ENCODE results near the gene ZNF865. TPM values are rescaled to one million over a fixed set of nuclear protein-coding genes. Genes with fewer than 3 reads are reported as not detected.

The ZNF865 gene
- total and polyA plus RNA-seq, 9 donors = 0.42 to 20.9 (median 16.5) TPM

- WGBS, 3 donors = 76 to 79% (median 78%) methylated on average over 10 of the region's 10 CpGs
These were observed 13.9 kb upstream of the ZNF865 start for GRCh38 chr19:55591555-55591954.

GRCh38 chr19:55592391-55593090 lies 12.9 kb upstream of the ZNF865 start:
- 86 to 88% (median 88%) methylated on average over 44 to 73 of the region's 73 CpGs for WGBS, 3 donors

More at GRCh38 chr19:55591555-55591954, 13.9 kb upstream of the ZNF865 start:
- Histone ChIP-seq H3K9me3 (no peaks in the 10 kb centered on the region), H3K27ac (no peak overlapping the region), H3K4me1 (ENCODE audit: insufficient read depth) (peaks cover 3% of the 10 kb centered on the region), H3K36me3 (no peaks in the 10 kb centered on the region), H3K4me3 (no peak overlapping the region), H3K27me3 (no peaks in the 10 kb centered on the region)
- intact Hi-C loops (cut with DNase I) = no loop called here
- no peak for DNase-seq
- TF ChIP-seq EP300 (IDR thresholded peaks at IDR 0.05) (no peak), POLR2A (IDR thresholded peaks at IDR 0.05) (no peak)
- TF ChIP-seq, protein P1, sequence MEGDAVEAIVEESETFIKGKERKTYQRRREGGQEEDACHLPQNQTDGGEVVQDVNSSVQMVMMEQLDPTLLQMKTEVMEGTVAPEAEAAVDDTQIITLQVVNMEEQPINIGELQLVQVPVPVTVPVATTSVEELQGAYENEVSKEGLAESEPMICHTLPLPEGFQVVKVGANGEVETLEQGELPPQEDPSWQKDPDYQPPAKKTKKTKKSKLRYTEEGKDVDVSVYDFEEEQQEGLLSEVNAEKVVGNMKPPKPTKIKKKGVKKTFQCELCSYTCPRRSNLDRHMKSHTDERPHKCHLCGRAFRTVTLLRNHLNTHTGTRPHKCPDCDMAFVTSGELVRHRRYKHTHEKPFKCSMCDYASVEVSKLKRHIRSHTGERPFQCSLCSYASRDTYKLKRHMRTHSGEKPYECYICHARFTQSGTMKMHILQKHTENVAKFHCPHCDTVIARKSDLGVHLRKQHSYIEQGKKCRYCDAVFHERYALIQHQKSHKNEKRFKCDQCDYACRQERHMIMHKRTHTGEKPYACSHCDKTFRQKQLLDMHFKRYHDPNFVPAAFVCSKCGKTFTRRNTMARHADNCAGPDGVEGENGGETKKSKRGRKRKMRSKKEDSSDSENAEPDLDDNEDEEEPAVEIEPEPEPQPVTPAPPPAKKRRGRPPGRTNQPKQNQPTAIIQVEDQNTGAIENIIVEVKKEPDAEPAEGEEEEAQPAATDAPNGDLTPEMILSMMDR (IDR thresholded peaks at IDR 0.05) = no peak

DNA sequence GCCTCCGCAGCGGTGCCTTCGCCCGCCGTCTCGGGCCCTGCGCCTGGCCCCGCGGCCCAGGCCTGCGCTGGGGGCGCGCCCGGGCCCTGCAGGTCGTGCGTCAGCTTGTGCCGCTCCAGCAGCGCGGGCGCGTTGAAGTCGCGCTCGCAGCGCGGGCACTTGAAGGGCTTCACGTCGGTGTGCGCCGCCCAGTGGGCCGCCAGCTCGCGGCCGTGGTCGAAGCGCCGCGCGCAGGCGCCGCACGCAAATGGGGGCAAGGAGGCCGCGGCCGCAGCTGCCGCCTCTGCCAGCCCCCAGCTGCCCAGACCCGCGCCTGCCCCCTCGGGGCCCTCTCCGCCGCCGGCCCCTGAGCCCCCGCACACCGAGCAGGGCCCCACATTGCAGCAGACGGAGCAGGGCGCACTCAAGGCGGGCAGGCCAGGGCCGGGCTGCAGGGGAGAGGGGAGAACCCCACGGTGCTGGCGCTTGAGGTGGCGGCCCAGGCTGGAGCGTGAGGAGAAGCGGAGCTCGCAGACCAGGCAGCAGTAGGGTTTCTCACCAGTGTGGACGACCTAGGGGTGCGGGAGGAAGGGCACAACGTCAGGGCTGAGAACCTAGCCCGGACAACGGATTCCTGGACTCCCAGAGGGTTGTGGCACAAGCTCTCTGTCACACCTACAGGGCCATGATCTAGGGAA lies 12.2 kb upstream of the ZNF865 start:
- Histone ChIP-seq H3K9me3 (no peaks in the 10 kb centered on the region), H3K36me3 (no peaks in the 10 kb centered on the region), H3K27me3 (no peaks in the 10 kb centered on the region), H3K27ac (no peak overlapping the region), H3K4me1 (ENCODE audit: insufficient read depth) (no peaks in the 10 kb centered on the region), H3K4me3 (no peak overlapping the region)
- 75 to 79% (median 79%) methylated on average over 57 to 68 of the region's 68 CpGs for WGBS, 3 donors
- no peak for DNase-seq
- TF ChIP-seq EP300 (IDR thresholded peaks at IDR 0.05) (no peak), POLR2A (IDR thresholded peaks at IDR 0.05) (no peak)
- TF ChIP-seq, protein P1 (IDR thresholded peaks at IDR 0.05) = no peak
- intact Hi-C loops (cut with DNase I) = no loop called here

More at GRCh38 chr19:55592391-55593090, 12.9 kb upstream of the ZNF865 start:
- Histone ChIP-seq H3K9me3 (no peaks in the 10 kb centered on the region), H3K4me1 (ENCODE audit: insufficient read depth) (no peaks in the 10 kb centered on the region), H3K36me3 (no peaks in the 10 kb centered on the region), H3K4me3 (no peak overlapping the region), H3K27me3 (no peaks in the 10 kb centered on the region), H3K27ac (no peak overlapping the region)
- peak in 1 of 5 donors; percentile 31 for DNase-seq
- intact Hi-C loops (cut with DNase I) = no loop called here
- TF ChIP-seq EP300 (IDR thresholded peaks at IDR 0.05) (no peak), POLR2A (IDR thresholded peaks at IDR 0.05) (no peak)
- TF ChIP-seq, protein P1 (IDR thresholded peaks at IDR 0.05) = no peak

- intact Hi-C loops (cut with DNase I) = no loop called here
- WGBS, 3 donors = 82 to 85% (median 84%) methylated on average over 4 of the region's 4 CpGs
- H3K9me3 ChIP-seq = no peaks in the 10 kb centered on the region
These were observed 10.4 kb upstream of the ZNF865 start for GRCh38 chr19:55594996-55595545.

More at GRCh38 chr19:55594996-55595545, 10.4 kb upstream of the ZNF865 start:
- TF ChIP-seq POLR2A (IDR thresholded peaks at IDR 0.05) = no peak
- H3K27me3 ChIP-seq = no peaks in the 10 kb centered on the region
- H3K27ac ChIP-seq = no peak overlapping the region
- no peak overlapping the region for H3K4me3 ChIP-seq
- no peak for DNase-seq
- no peaks in the 10 kb centered on the region for H3K4me1 ChIP-seq (ENCODE audit: insufficient read depth)
- H3K36me3 ChIP-seq = no peaks in the 10 kb centered on the region

Measured in ovary (tissue), 9 donors.